HCT116 (cell line): Measurements from ENCODE around the gene ELL2. TPM values are rescaled to one million over a fixed set of nuclear protein-coding genes. Genes with fewer than 3 reads are reported as not detected.

Experiments
- ATAC-seq: fragments of 200-7000 bp; cut with Tn5 transposase; 2 replicates; pipeline ENCODE4 v1.9.1; 2020; ENCODE audit warnings: mild to moderate bottlenecking, moderate library complexity
- BruUV-seq: library from RNA; stranded (reverse); fragments of 400-500 nt; replicated peaks from 2 replicates; lab custom pipeline; 2021; lab: Mats Ljungman, UMichigan
- CTCF ChIA-PET: fragments of 300-600 bp; sonication (Branson Sonifier 250); formaldehyde crosslinking; loops from one replicate; lab custom pipeline; 2021; ENCODE audit warnings: antibody characterized with exemption; lab: Charles Lee
- POLR2A ChIA-PET: fragments of 300-600, 350-600 bp; sonication (Branson Sonifier 250); formaldehyde crosslinking; loops from one replicate; lab custom pipeline; 2021; ENCODE audit warnings: antibody characterized with exemption; lab: Charles Lee
- RAD21 ChIA-PET, 2 experiments: fragments of 300-600 bp; sonication (Branson Sonifier 250); formaldehyde crosslinking; loops; one replicate each; lab custom pipeline; 2023; ENCODE audit warnings: low total read pairs in 2 of 2; ENCODE audit not compliant: uncharacterized antibody in 2 of 2, unreplicated experiment in 2 of 2, low non-redundant PET in 1 of 2; lab: Charles Lee
- DNase-seq: peaks from one replicate; pipeline ENCODE4 v3.0.0-alpha.2; 2010; ENCODE audit warnings: low read depth, low spot score
- H2AFZ ChIP-seq: fragments of 200-600 bp; shearing (Covaris generic), sonication (generic); 2 replicates; pipeline ENCODE4 v1.6.1; 2017; ENCODE audit warnings: low read depth, mixed run types, mixed read lengths, antibody characterized with exemption, low read length; ENCODE audit not compliant: poor library complexity, severe bottlenecking
- H3K27ac ChIP-seq: 2 replicates; pipeline ENCODE4 v1.5.1; 2012; ENCODE audit warnings: low read depth, low read length
- H3K27me3 ChIP-seq: fragments of 200-600 bp; sonication (generic); 2 replicates; pipeline ENCODE4 v1.6.1; 2016; ENCODE audit warnings: mixed run types, low read length, mixed read lengths; ENCODE audit not compliant: insufficient read depth
- H3K36me3 ChIP-seq, 2 experiments: fragments of 200-500 bp in 1 of 2; fragments of 200-600 bp in 1 of 2; sonication (Bioruptor generic) in 1 of 2; sonication (generic) in 1 of 2; 2 replicates each; pipeline versions ENCODE4 v1.5.1 to v1.6.1; 2014 to 2016; ENCODE audit warnings: low read length in 2 of 2, inconsistent platforms in 1 of 2, mixed read lengths in 1 of 2, mixed run types in 1 of 2; ENCODE audit not compliant: insufficient read depth in 2 of 2, control insufficient read depth in 1 of 2
- H3K4me1 ChIP-seq, 2 experiments: fragments of 200-600 bp in 1 of 2; sonication (generic) in 1 of 2; 2 replicates each; pipeline versions ENCODE4 v1.5.1 to v1.6.1; 2012 to 2017; ENCODE audit warnings: low read length in 2 of 2, inconsistent platforms in 1 of 2, mild to moderate bottlenecking in 1 of 2, mixed read lengths in 1 of 2, mixed run types in 1 of 2, moderate library complexity in 1 of 2; ENCODE audit not compliant: insufficient read depth in 2 of 2, control insufficient read depth in 1 of 2
- H3K4me2 ChIP-seq: fragments of 200-600 bp; sonication (generic); 2 replicates; pipeline ENCODE4 v1.6.1; 2017; ENCODE audit warnings: mixed run types, low read length, mixed read lengths
- H3K4me3 ChIP-seq, 2 experiments: fragments of 200-600 bp in 1 of 2; sonication (generic) in 1 of 2; replicated peaks in 1 of 2; 2 replicates each; pipeline ENCODE4 v1.5.1; 2011 to 2016; ENCODE audit warnings: low read length in 2 of 2, control low read depth in 1 of 2, low read depth in 1 of 2, mild to moderate bottlenecking in 1 of 2, mixed read lengths in 1 of 2, mixed run types in 1 of 2
- H3K79me2 ChIP-seq: fragments of 200-600 bp; sonication (generic); 2 replicates; pipeline ENCODE4 v1.6.1; 2017; ENCODE audit warnings: mild to moderate bottlenecking, mixed run types, low read length, moderate library complexity, mixed read lengths; ENCODE audit not compliant: insufficient read depth
- H3K9ac ChIP-seq: fragments of 200-600 bp; sonication (generic); 2 replicates; pipeline ENCODE4 v1.6.1; 2016; ENCODE audit warnings: low read length, mixed read lengths
- H3K9me2 ChIP-seq: fragments of 200-600 bp; sonication (generic), shearing (Covaris generic); 2 replicates; pipeline ENCODE4 v1.6.1; 2017; ENCODE audit warnings: mixed run types, mild to moderate bottlenecking, moderate library complexity; ENCODE audit not compliant: insufficient read depth
- H3K9me3 ChIP-seq, 2 experiments: fragments of 200-500 bp in 1 of 2; fragments of 200-600 bp in 1 of 2; sonication (Bioruptor generic) in 1 of 2; sonication (generic) in 1 of 2; 2 replicates each; pipeline ENCODE4 v1.6.1; 2014 to 2017; ENCODE audit warnings: low read length in 2 of 2, mixed read lengths in 2 of 2, inconsistent platforms in 1 of 2, low read depth in 1 of 2, mild to moderate bottlenecking in 1 of 2, mixed run types in 1 of 2, moderate library complexity in 1 of 2; ENCODE audit not compliant: control insufficient read depth in 1 of 2, insufficient read depth in 1 of 2
- H4K20me1 ChIP-seq: fragments of 200-600 bp; sonication (generic), shearing (Covaris generic); 2 replicates; pipeline ENCODE4 v1.6.1; 2017; ENCODE audit warnings: mixed run types, mild to moderate bottlenecking, moderate library complexity; ENCODE audit not compliant: insufficient read depth
- CEBPB ChIP-seq: IDR thresholded peaks from 2 replicates; pipeline ENCODE4 v1.6.1; 2012; ENCODE audit warnings: low read depth
- CTCF ChIP-seq, 3 experiments: fragments of 200-600 bp in 1 of 3; sonication (generic) in 1 of 3; IDR thresholded peaks in 2 of 3; conservative IDR thresholded peaks in 1 of 3; 2 replicates each; pipeline ENCODE4 v1.5.1; 2012 to 2017; ENCODE audit warnings: low read depth in 2 of 3, low read length in 2 of 3, antibody characterized with exemption in 1 of 3, borderline replicate concordance in 1 of 3, control low read depth in 1 of 3, mild to moderate bottlenecking in 1 of 3, mixed read lengths in 1 of 3, mixed run types in 1 of 3, moderate library complexity in 1 of 3; ENCODE audit not compliant: insufficient read depth in 1 of 3
- EGR1 ChIP-seq: IDR thresholded peaks from 2 replicates; pipeline ENCODE4 v1.6.1; 2012; ENCODE audit warnings: low read depth
- FOSL1 ChIP-seq: IDR thresholded peaks from 2 replicates; pipeline ENCODE4 v1.6.1; 2012; ENCODE audit warnings: low read depth
- SP1 ChIP-seq: IDR thresholded peaks from 2 replicates; pipeline ENCODE4 v1.6.1; 2012; ENCODE audit warnings: low read depth
- YY1 ChIP-seq: IDR thresholded peaks from 2 replicates; pipeline ENCODE4 v1.6.1; 2011; ENCODE audit warnings: low read length, low read depth, moderate library complexity, mild to moderate bottlenecking; ENCODE audit not compliant: insufficient replicate concordance; ENCODE audit errors: extremely low read depth
- intact Hi-C: fragments of 100-400 bp; cut with micrococcal nuclease; formaldehyde crosslinking; loops from 2 replicates; pipeline ENCODE4 v1.10.0; 2022
- total RNA-seq: library from RNA; stranded (reverse); gene quantifications from one replicate; pipeline ENCODE4 v1.2.1, GENCODE V29; 2021; ENCODE audit not compliant: unreplicated experiment

ELL2 gene
- total RNA-seq, 1 experiment from 2014 or later: 29.8 TPM

- Histone ChIP-seq H3K36me3 (no peaks in the 10 kb centered on the region), H3K9me3 (no peaks in the 10 kb centered on the region), H3K27ac (no peak overlapping the region), H4K20me1 (no peaks in the 10 kb centered on the region), H3K79me2 (no peaks in the 10 kb centered on the region), H2AFZ (no peak overlapping the region), H3K4me3 (no peak overlapping the region), H3K9me2 (no peaks in the 10 kb centered on the region), H3K9ac (no peak overlapping the region), H3K4me1 (peaks cover 6 to 7% of the 10 kb centered on the region in 2 experiments; a peak in 3 of 4 replicates), H3K4me2 (no peak overlapping the region), H3K27me3 (no peaks in the 10 kb centered on the region)
- intact Hi-C loops: no loop called here
- BruUV-seq: no TSS peak
- DNase-seq: no peak
- ATAC-seq: no peak
- CTCF ChIA-PET: no interaction called here
- RAD21 ChIA-PET: no interaction called here
- POLR2A ChIA-PET: no interaction called here
- no peak for TF ChIP-seq YY1
Measured at GRCh38 chr5:95866435-95867040, 95.1 kb downstream of the ELL2 start.

DNA sequence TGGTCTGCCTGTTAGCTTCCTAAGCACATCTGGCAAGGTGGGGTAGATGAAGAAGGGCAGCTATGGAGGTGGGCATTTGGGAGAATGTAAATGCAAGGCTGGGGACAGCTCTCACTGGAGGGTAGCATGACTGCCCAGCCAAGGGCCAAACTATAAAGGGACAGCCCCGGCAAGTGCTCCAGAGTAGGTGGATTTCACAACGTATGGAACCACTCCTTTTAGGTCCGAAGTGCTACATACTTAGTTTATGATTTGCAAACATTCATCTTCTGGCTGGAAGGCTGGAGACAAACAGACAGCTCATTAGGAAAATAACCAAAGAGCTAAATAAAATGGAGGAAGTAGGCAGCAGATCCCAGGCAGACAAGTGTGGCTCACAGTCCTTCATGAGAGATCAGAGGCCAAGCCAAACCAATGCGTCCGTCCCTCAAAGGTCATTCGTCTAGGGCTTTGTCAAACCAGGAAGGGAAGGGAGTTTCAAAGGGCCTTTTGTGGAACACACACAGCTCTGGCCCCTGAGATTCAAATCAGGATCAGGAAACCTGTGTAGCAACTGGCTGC lies 96.6 kb downstream of the ELL2 start:
- Histone ChIP-seq H3K4me2 (no peak overlapping the region), H3K27me3 (no peaks in the 10 kb centered on the region), H3K27ac (no peak overlapping the region), H3K4me3 (no peak overlapping the region), H2AFZ (no peak overlapping the region), H3K4me1 (peaks cover 6 to 22% of the 10 kb centered on the region in 2 experiments; a peak in 3 of 4 replicates), H3K79me2 (no peaks in the 10 kb centered on the region), H3K9me2 (no peaks in the 10 kb centered on the region), H4K20me1 (no peaks in the 10 kb centered on the region), H3K9me3 (no peaks in the 10 kb centered on the region), H3K36me3 (no peaks in the 10 kb centered on the region), H3K9ac (no peak overlapping the region)
- intact Hi-C loops: no loop called here
- no peak for TF ChIP-seq CEBPB
- TF ChIP-seq YY1: no peak
- no peak for TF ChIP-seq CTCF (IDR thresholded peaks at IDR 0.05 in 2 of 3, conservative IDR thresholded peaks at IDR 0.05 in 1 of 3; ENCODE audit: borderline replicate concordance in 1 of 3, insufficient read depth in 1 of 3, low read depth in 2 of 3, low read length in 2 of 3)
- no peak for TF ChIP-seq FOSL1
- TF ChIP-seq EGR1: no peak
- TF ChIP-seq SP1: no peak
- DNase-seq (no peak), ATAC-seq (no peak)
- no TSS peak for BruUV-seq
- RAD21 ChIA-PET: no interaction called here
- CTCF ChIA-PET: no interaction called here
- POLR2A ChIA-PET: no interaction called here
